ENCODE measurements around the gene RFX8. TPM values are rescaled to one million over a fixed set of nuclear protein-coding genes. Genes with fewer than 3 reads are reported as not detected.

Gene RFX8
- polyA plus RNA-seq, 1 of the 3 experiments (the other 2 are of a cell fraction), result 0.07 TPM

GRCh38 chr2:101415884-101416283 lies 59.0 kb downstream of the RFX8 start:
- Histone ChIP-seq H2AFZ (ENCODE audit: low read depth) (no peak overlapping the region), H3K9me2 (no peaks in the 10 kb centered on the region), H3K4me1 (ENCODE audit: control insufficient read depth in 1 of 2, insufficient read depth in 2 of 2, low read depth in 1 of 2, low read length in 1 of 2) (peaks cover 0 to 12% of the 10 kb centered on the region in 2 experiments; a peak in 1 of 4 replicates), H3K4me3 (ENCODE audit: low read depth in 2 of 2, low read length in 1 of 2) (no peak overlapping the region), H3K9ac (no peak overlapping the region), H3K4me2 (no peak overlapping the region), H3K36me3 (replicated peaks in 1 of 2; ENCODE audit: control insufficient read depth in 1 of 2, insufficient read depth in 2 of 2, low read length in 1 of 2) (no peaks in the 10 kb centered on the region), H3K27me3 (ENCODE audit: insufficient read depth) (no peaks in the 10 kb centered on the region), H3K9me3 (no peaks in the 10 kb centered on the region), H3K27ac (ENCODE audit: low read depth in 2 of 2, low read length in 1 of 2) (no peak overlapping the region), H4K20me1 (ENCODE audit: insufficient read depth) (no peaks in the 10 kb centered on the region), H3K79me2 (ENCODE audit: insufficient read depth) (no peaks in the 10 kb centered on the region), H3F3A (replicated peaks; ENCODE audit: insufficient read depth) (no peaks in the 10 kb centered on the region)
- DNase-seq, result no peak
- CTCF ChIA-PET, result interaction anchor here (0.5 kb wide), 1 partner anchor 23 kb away, joined by 3 read pairs; no protein-coding TSS in a partner anchor
- POLR2A ChIA-PET, result interaction anchor here (0.6 kb wide), 1 partner anchor 107 kb away, joined by 3 read pairs; no protein-coding TSS in a partner anchor
- 92% methylated on average over 3 of the region's 3 CpGs for WGBS (ENCODE audit: low lambda C conversion rate)
- TF ChIP-seq YY1 (IDR thresholded peaks at IDR 0.05; ENCODE audit: low read depth) (no peak), RXRA (IDR thresholded peaks at IDR 0.05; ENCODE audit: borderline replicate concordance, low read depth) (no peak), REST (IDR thresholded peaks at IDR 0.05; ENCODE audit: low read depth, low read length) (no peak), TCF12 (IDR thresholded peaks at IDR 0.05) (no peak), USF1 (IDR thresholded peaks at IDR 0.05; ENCODE audit: borderline replicate concordance, low read depth) (no peak), JUND (IDR thresholded peaks at IDR 0.05) (no peak), ZBTB33 (IDR thresholded peaks at IDR 0.05; ENCODE audit: borderline replicate concordance, low read depth) (no peak), SIN3A (IDR thresholded peaks at IDR 0.05; ENCODE audit: borderline replicate concordance, low read depth, low read length) (no peak), GABPA (IDR thresholded peaks at IDR 0.05; ENCODE audit: low read depth) (no peak), TEAD4 (IDR thresholded peaks at IDR 0.05; ENCODE audit: borderline replicate concordance, insufficient read depth) (no peak), RFX5 (IDR thresholded peaks at IDR 0.05; ENCODE audit: low read length) (no peak), MXI1 (IDR thresholded peaks at IDR 0.05; ENCODE audit: low read depth, low read length) (no peak), MEF2A (IDR thresholded peaks at IDR 0.05; ENCODE audit: borderline replicate concordance, low read depth) (no peak), IRF3 (IDR thresholded peaks at IDR 0.05; ENCODE audit: low read depth, low read length) (no peak), RAD21 (IDR thresholded peaks at IDR 0.05; ENCODE audit: low read length) (no peak)
- TF ChIP-seq, protein P1, sequence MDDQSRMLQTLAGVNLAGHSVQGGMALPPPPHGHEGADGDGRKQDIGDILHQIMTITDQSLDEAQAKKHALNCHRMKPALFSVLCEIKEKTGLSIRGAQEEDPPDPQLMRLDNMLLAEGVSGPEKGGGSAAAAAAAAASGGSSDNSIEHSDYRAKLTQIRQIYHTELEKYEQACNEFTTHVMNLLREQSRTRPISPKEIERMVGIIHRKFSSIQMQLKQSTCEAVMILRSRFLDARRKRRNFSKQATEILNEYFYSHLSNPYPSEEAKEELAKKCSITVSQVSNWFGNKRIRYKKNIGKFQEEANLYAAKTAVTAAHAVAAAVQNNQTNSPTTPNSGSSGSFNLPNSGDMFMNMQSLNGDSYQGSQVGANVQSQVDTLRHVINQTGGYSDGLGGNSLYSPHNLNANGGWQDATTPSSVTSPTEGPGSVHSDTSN (IDR thresholded peaks at IDR 0.05), result no peak

Measured in SK-N-SH (cell line).